LNCAP (cell line): Measurements from ENCODE around the gene SEC14L6.

Source experiments
- TF ChIP-seq, protein P1 (sequence below): fragments of 450-650 bp; IDR thresholded peaks from 2 replicates; pipeline ENCODE4 v1.5.1; 2017; ENCODE audit warnings: mild to moderate bottlenecking

Gene SEC14L6

DNA sequence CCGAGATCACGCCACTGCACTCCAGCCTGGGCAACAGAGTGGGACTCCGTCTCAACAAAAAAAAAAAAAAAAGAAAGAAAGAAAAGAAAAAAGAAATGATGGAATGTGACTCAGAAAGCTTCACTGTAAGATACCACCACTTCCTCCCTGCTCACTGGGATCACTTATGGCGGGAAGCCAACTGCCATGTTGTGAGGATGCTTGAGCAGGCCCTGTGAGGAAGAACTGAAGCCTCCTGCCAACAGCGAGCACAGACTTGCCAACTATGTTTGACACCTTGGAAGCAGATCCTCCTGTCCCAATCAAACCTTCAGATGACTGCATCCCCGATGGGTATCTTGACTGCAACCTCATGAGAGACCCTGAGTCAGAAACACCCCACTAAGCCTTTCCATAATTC is 8.3 kb downstream of the SEC14L6 start:
- TF ChIP-seq, protein P1, sequence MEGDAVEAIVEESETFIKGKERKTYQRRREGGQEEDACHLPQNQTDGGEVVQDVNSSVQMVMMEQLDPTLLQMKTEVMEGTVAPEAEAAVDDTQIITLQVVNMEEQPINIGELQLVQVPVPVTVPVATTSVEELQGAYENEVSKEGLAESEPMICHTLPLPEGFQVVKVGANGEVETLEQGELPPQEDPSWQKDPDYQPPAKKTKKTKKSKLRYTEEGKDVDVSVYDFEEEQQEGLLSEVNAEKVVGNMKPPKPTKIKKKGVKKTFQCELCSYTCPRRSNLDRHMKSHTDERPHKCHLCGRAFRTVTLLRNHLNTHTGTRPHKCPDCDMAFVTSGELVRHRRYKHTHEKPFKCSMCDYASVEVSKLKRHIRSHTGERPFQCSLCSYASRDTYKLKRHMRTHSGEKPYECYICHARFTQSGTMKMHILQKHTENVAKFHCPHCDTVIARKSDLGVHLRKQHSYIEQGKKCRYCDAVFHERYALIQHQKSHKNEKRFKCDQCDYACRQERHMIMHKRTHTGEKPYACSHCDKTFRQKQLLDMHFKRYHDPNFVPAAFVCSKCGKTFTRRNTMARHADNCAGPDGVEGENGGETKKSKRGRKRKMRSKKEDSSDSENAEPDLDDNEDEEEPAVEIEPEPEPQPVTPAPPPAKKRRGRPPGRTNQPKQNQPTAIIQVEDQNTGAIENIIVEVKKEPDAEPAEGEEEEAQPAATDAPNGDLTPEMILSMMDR, result no peak

DNA sequence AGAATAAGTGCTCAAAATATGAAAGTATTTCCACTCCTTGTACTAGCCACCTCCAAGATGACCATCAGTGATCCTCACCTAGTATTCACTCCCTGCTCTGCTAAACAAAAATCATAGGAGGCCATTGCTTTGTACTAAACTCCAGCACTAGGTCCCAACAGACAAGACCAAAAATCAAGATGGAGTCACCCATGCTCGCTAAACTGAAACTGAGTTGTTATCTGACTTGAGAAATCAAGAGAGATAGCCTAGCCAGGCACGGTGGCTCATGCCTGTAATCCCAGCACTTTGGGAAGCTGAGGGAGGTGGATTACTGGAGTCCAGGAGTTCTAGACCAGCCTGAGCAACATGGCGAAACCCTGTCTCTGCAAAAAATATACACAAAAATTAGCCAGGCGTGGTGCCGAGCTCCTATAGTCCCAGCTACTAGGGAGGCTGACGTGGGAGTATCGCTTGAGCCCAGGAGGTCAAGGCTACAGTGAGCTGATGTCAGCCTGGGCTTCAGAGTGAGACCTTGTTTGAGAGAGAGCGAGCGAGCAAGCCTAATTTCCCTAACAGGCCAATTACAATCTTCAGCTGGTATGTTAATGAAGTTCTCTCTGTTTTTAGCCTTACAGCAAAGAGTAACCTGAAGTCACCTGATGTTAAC is 9.3 kb downstream of the SEC14L6 start:
- TF ChIP-seq, protein P1, result no peak

DNA sequence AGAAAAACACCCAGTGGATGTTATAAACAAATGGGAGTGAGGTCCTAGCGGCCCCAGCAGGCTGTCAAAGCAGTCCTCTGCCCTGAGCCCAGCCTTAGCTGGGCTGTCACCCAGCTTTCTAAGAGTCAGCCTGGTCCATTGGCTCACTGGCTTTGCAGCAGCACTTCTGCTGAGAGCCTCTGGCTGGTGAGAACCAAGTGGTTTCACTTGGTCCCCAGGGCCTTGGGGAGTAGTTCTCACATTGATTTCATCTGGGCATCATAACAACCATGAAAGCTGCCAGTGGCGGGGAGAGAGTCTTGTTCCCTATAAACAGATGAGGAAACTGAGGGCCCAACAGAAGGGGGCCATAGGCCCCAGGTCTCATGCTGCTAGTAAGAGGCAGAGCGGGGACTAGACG is 11.4 kb downstream of the SEC14L6 start:
- TF ChIP-seq, protein P1, result no peak

DNA sequence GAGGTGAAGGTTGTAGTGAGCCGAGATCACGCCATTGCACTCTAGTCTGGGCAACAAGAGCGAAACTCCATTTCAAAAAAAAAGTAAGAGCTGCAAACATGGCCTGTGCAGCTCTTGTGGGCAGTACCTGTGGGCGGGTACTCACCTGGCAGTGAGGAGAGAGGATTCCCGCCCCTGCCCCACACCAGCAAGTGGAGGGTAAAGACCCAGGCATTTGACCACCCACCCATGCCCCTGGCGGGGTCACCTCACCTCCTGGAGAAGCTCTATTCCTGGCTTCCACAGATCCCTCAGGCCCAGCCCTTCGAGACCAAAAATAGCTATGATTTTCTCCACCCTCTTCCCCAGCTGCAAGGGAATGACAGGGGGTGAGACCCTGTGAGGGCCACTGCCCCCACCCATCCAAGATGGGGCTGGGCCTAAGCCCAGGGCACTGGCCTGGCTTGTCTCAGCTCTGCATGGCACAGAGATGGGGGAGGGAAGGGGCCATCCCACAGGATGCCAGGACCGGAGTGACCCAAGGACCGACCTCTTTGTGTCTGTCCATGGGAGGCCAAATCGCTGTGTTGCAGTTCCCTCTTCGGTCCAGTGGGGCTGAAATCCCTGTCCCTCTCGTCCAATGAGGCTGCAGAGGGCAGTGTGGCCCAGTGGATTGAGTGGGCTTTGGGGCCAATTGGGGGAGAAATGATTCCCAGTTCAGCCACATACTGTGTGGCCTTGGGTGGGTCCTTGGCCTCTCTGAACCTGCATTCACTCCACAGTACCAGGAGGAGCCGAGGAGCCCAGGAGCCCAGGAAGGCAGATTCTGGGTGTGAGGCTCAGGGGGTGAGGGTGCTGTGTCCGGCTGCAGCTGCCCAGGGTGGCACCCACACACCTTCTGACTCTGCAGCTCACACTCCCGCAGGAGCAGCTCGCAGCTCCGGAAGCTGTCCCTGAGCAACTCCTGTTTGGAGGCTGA is 14.6 kb downstream of the SEC14L6 start:
- TF ChIP-seq, protein P1, result no peak

DNA sequence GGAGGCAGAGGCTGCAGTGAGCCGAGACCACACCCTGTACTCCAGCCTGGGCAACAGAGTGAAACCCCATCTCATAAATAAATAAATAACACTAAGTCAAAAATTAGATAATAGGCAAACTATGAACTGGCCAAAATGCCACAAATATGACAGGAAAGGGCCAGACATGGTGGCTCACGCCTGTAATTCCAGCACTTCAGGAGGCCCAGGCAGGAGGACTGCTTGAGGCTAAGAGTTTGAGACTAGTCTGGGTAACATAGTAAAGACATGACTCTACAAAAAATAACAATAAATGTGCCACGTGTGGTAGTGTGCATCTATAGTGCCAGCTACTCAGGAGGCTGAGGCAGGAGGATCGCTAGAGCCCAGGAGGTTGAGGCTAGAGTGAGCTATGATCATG is 19.9 kb downstream of the SEC14L6 start:
- TF ChIP-seq, protein P1, result no peak

DNA sequence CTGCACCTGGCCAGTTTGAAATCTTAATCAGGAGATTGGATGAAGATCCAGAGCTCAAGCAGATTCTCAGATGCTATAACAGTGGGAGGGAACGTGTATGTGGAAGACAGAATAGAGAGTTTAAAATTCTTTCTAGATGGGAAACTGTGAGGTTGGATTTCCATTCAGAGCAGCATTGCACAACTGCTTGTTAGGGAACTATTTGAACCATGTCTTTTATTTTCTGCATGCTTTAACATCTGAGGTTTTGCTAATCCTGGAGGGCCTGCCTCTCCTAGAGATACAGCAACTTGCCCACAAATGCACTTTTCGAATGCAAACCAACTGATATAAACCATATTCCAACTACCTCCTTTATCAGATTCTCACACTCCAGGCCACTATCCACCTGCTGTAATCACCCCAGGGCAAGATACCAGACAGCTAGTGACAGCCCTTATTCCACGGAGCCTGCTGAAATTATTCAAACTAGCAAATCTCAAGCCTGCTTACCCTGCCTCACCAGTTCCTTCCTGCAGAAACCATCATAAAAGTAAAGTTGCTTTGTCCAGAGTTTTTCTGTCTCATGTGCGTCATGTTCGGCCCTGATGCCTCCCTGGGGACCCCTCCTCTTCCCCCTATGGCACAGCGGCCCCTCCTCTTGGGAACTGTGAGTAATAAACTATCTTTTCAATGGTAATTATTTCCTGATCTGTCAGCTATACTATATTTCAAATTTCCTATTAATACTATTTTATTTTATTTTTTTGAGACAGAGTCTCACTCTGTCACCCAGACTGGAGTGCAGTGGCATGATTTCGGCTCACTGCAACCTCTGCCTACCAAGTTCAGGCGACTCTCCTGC is 22.7 kb downstream of the SEC14L6 start:
- TF ChIP-seq, protein P1, result no peak

DNA sequence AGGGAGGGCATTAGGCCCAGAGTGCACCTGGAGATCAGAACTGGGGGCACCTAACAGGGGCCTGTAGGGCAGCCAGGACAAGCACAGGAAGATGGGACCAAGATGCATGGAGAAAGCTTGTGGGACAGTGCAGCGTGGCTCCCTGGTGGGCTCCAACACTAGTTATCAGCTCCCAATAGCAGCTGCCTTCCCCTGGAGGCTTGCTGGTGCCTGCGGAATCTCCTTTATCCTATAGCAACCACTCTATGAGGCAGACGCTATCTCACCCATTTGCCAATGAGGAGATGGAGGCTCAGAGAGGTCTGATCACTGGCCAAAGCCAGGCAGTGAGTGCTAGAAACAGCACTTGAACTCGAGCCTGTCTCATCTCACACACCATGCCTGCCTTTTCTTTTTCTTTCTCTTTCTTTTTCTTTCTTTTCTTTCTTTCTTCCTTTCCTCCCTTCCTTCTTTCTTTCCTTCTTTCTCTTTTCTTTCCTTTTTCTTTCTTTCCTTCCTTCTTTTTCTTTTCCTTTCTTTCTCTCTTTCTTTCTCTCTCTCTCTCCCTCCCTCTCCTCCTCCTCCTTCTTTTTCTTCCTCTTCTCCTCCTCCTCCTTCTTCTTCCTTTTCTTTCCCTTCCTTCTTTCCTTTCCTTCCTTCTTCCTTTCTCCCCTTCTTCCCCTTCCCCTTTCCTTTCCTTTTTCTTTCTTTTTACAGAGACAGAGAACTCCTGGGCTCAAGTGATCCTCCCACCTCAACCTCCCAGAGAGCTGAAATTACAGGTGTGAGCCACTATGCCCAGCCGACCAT is 25.0 kb downstream of the SEC14L6 start:
- TF ChIP-seq, protein P1, result no peak
